Fibroblast of pulmonary artery (primary cell): ENCODE results near the gene HS2ST1.
A peak's percentile ranks its signal among the peaks of the same experiment; 100 is the strongest.

Experiments used
- DNase-seq: peaks from one replicate; pipeline ENCODE4 v3.0.0-alpha.2; 2010; ENCODE audit warnings: low read depth
- H3K4me3 ChIP-seq: replicated peaks from 2 replicates; pipeline ENCODE4 v1.5.1; 2011; ENCODE audit warnings: low read depth, mild to moderate bottlenecking, control low read depth, low read length, moderate library complexity
- TF ChIP-seq, protein P1 (sequence below): IDR thresholded peaks from 2 replicates; pipeline ENCODE4 v1.5.1; 2011; ENCODE audit warnings: mild to moderate bottlenecking, control low read depth, low read length, inconsistent platforms; ENCODE audit errors: missing control alignments

HS2ST1 gene

DNA sequence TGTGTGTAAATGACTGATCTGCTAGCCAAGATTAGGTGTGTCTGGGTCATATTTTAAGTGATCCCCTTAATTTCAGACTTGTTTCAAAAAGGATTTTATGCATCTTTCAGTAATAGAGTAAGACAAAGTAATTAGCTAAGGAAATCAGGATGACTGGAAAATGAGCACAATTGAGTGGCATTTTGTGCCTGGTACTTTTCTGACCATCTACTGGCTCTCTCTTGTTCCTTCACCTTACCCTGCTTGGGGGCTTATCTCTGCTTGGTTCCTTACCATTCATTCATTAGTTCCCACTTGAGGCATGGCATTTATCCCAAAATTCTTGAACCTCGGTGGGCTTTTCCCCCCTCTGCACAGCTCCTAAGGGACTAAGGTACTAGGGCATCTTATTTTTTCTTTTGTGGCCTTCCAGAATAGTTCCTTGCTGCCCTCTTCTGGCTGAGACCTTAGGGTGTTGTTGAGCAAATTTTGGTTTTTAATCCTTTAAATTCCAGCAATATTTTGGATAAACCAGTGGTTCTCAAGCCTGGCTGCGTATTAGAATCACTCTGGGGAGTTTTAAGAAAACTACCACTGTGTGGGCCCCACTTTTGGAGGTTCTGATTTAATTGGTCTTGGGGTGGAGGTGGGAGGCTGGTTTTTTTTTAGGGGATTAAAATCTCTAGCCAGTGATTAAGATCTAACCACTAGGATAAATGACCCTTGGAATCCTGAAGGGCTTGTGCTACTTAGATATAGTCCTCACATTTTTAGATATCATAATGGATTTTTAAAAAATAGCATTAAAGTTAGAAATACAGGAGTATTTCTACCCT is 50.8 kb downstream of the HS2ST1 start:
- peak; percentile 73 for DNase-seq
- H3K4me3 ChIP-seq: no peak overlapping the region
- TF ChIP-seq, protein P1, sequence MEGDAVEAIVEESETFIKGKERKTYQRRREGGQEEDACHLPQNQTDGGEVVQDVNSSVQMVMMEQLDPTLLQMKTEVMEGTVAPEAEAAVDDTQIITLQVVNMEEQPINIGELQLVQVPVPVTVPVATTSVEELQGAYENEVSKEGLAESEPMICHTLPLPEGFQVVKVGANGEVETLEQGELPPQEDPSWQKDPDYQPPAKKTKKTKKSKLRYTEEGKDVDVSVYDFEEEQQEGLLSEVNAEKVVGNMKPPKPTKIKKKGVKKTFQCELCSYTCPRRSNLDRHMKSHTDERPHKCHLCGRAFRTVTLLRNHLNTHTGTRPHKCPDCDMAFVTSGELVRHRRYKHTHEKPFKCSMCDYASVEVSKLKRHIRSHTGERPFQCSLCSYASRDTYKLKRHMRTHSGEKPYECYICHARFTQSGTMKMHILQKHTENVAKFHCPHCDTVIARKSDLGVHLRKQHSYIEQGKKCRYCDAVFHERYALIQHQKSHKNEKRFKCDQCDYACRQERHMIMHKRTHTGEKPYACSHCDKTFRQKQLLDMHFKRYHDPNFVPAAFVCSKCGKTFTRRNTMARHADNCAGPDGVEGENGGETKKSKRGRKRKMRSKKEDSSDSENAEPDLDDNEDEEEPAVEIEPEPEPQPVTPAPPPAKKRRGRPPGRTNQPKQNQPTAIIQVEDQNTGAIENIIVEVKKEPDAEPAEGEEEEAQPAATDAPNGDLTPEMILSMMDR: peak; percentile 87

DNA sequence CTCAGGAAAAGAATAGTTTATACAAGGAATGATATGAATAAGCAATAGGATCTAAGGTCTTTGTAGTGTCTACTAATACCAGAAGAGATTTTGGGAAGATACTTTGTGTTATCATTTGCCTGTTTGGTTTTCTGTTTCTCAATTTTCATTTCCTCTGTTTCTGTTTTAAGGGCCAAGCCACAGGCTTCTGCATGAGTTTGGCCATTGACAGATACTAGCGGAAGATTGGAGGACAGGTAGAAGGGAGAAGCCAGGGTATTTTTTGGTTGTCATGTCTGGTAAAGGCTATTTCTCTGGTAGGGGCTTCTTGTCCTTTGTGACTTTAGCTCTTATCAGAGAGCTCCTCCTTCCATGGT is 51.4 kb downstream of the HS2ST1 start:
- no peak overlapping the region for H3K4me3 ChIP-seq
- TF ChIP-seq, protein P1: no peak
- no peak for DNase-seq

DNA sequence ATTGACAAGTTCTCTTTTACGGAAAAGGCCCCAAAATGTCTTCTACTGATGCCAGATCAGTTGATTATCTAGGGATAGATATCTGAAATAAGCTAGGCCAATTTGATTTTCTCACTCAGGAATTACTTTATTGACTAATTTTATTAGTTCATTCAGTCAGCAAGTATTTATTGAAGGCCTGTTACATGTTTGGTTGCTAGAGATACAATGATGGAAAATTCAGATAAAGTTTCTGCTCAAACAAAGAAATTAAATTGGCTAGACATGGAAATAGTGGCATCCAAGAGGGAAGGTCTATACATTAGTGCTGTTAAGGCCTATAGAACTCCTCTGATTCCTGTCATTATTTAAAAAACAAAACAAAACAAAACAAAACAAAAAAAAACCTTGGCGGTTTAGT is 56.5 kb downstream of the HS2ST1 start:
- no peak overlapping the region for H3K4me3 ChIP-seq
- TF ChIP-seq, protein P1: no peak
- DNase-seq: no peak

DNA sequence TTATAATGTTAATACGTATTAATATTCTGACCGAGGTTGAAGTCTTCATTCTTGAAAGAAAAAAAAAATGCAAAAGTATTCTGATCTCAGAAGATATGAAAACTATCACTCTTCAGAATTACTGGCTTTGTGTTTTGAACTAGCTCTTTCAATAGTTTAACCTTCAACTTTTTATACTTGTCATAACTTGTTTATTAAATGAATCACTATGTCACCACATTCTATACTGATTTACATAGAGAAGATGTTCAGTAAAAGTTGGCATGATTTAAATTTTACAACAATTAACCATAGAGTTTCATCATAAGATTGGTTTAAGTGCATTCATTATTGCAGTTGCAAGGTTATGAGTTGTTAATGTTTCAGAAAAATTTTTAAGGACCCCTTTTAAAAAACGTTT is 57.3 kb downstream of the HS2ST1 start:
- no peak overlapping the region for H3K4me3 ChIP-seq
- TF ChIP-seq, protein P1: no peak
- no peak for DNase-seq

DNA sequence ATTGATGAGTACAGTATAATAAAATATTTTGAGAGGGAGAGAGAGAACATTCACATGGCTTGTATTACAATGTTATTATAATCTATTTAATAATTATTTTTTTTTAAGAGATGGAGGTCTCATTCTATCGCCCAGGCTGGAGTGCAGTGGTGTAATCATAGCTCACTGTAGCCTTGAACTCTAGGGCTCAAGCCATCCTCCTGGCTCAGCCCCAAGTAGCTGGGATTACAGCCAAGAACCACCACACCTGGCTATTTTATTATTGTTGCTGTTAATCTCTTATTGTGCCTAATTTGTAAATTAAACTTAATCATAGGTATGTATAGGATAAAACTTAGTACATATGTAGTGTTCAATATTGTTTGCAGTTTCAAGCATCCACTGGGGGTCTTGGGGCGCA is 57.8 kb downstream of the HS2ST1 start:
- TF ChIP-seq, protein P1: no peak
- H3K4me3 ChIP-seq: no peak overlapping the region
- DNase-seq: no peak

DNA sequence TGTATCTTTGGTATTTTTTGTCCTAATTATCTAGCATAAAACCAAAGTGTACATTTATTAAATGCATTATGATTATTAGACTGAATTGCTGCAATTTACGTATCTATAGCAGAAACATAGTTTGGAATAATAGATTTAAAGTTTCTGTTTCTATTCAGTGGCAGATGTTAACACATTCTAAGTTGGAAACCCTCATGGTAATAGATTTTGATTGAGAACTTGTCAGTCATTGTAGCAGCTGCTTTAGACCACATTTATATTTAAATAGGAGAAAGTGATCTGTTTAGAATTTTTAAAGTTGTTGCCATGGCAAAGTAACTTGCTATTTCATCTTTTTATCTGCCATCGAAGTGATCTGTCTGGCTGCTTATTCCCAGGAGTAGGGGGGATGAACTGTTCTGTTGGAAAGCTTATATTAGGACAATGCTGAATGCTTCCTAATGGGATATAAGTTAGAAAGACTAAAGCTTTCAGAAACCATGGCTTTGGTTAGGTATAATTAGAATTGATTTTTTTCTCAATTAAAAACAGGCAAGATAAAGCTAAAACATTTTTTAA is 61.6 kb downstream of the HS2ST1 start:
- TF ChIP-seq, protein P1: no peak
- no peak overlapping the region for H3K4me3 ChIP-seq

DNA sequence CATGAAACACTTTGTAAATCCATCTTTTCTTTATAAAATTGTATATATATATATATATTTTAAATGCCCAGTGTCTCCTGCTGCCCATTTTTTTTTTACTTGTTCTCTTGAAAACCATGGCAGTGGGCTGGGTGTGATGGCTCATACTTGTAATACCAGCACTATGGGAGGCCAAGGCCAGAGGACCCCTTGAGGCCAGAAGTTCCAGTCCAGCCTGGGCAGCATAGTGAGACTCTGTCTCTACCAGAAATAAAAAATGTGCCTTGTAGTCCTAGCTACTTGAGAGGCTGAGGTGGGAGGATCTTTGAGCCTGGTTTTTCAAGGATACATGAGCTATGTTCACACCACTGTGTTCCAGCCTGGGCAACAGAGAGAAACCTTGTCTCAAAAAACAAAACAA is 62.2 kb downstream of the HS2ST1 start:
- DNase-seq: no peak
- no peak overlapping the region for H3K4me3 ChIP-seq
- TF ChIP-seq, protein P1: no peak

More for the DNA sequence above, 61.6 kb downstream of the HS2ST1 start:
- DNase-seq: no peak
